Dendritic cell treated with granulocyte-macrophage colony-stimulating factor and Interleukin-4, amounts not matched to agents 40 ng/mL and 50 ng/mL, for 4 days (primary cell): ENCODE measurements around the gene TNFRSF4.
"Not testable (repeated sequence)": the region's sequence is repeated elsewhere in the genome, so short reads cannot be mapped to it uniquely, and the experiment has no call there.

Experiments used
- H3K27ac Mint-ChIP-seq: one replicate; pipeline ENCODE4 v1.8.0; 2022; ENCODE audit warnings: mild to moderate bottlenecking, mixed read lengths
- H3K27me3 Mint-ChIP-seq: one replicate; pipeline ENCODE4 v1.8.0; 2022; ENCODE audit warnings: mild to moderate bottlenecking, mixed read lengths
- H3K36me3 Mint-ChIP-seq: one replicate; pipeline ENCODE4 v1.8.0; 2022; ENCODE audit warnings: low read depth, mixed read lengths
- H3K4me1 Mint-ChIP-seq: one replicate; pipeline ENCODE4 v1.8.0; 2022; ENCODE audit warnings: low read depth, mixed read lengths
- H3K4me3 Mint-ChIP-seq: one replicate; pipeline ENCODE4 v1.8.0; 2022; ENCODE audit warnings: mild to moderate bottlenecking, moderate library complexity, mixed read lengths
- H3K9me3 Mint-ChIP-seq: one replicate; pipeline ENCODE4 v1.8.0; 2022; ENCODE audit warnings: mixed read lengths
- intact Hi-C: fragments of 100-400 bp; cut with micrococcal nuclease; formaldehyde crosslinking; loops from one replicate; pipeline ENCODE4 v1.15.0; 2022

TNFRSF4 gene

DNA sequence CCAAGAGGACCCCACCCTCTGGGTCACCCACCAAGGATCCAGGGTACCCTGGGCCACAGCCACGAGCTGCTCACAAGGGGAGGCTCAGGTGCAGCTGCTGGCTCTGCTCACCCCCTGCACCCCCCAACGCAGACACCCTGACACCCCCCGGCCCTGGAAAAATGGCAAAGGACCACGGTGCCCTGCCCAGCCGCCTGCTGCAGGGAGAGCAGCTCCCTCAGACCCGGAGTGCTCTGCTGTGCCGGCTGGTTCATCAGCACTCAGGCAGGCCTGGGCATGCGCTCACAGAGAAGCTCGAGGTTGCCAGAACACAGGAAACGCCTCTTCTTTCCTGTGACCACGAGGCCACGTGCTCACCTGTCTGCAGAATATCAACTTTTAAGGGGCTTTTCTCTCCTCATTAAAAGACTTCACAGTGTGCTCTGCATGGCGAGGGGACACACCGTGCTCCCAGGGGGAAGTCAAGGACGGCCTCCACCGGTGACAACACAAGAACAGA is 36.9 kb upstream of the TNFRSF4 start:
- Mint-ChIP-seq H3K36me3 (peaks cover 42% of the 10 kb centered on the region), H3K4me1 (peaks cover 7% of the 10 kb centered on the region), H3K27ac (no peak overlapping the region), H3K4me3 (no peak overlapping the region), H3K9me3 (no peaks in the 10 kb centered on the region), H3K27me3 (peaks cover 25% of the 10 kb centered on the region)
- intact Hi-C loops, result loop anchor here (1.0 kb wide), 1 partner anchor 129 kb away; no protein-coding TSS in a partner anchor

- peaks cover 16% of the 10 kb centered on the region for H3K36me3 Mint-ChIP-seq
- H3K4me3 Mint-ChIP-seq, intact Hi-C loops, H3K27ac Mint-ChIP-seq, H3K9me3 Mint-ChIP-seq, H3K4me1 Mint-ChIP-seq: not testable (repeated sequence)
- peaks cover 31% of the 10 kb centered on the region for H3K27me3 Mint-ChIP-seq
Measured at GRCh38 chr1:1248009-1248913, 34.3 kb upstream of the TNFRSF4 start.

DNA sequence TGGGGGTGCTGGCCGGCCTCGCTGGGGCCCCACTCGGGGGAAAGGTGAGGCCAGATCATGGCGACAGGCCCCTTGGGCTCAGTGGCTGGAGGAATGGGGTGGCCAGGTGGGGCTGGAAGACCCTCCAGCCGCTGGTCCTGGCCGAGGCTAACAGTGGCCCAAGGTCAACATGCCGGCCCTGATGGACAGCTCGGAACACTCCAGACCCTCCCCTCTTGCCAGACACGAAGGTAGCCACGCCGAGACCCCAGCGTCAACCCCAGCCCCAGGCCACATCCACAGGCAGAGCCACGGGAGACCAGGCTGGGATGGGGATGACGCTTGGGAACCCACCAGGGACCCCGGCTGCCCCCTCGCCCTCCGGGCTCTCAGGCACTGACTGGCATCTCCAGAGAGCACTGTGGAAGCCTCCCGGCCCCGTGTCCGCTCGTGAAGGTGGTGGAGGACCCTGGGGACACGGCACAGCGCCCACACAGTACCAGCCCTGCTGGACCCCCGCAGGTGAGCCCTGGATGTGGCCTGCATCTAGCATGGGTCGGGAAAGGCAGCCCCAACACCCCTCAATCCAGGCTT is 33.5 kb upstream of the TNFRSF4 start:
- Mint-ChIP-seq H3K4me3 (no peak overlapping the region), H3K36me3 (peaks cover 8% of the 10 kb centered on the region)

DNA sequence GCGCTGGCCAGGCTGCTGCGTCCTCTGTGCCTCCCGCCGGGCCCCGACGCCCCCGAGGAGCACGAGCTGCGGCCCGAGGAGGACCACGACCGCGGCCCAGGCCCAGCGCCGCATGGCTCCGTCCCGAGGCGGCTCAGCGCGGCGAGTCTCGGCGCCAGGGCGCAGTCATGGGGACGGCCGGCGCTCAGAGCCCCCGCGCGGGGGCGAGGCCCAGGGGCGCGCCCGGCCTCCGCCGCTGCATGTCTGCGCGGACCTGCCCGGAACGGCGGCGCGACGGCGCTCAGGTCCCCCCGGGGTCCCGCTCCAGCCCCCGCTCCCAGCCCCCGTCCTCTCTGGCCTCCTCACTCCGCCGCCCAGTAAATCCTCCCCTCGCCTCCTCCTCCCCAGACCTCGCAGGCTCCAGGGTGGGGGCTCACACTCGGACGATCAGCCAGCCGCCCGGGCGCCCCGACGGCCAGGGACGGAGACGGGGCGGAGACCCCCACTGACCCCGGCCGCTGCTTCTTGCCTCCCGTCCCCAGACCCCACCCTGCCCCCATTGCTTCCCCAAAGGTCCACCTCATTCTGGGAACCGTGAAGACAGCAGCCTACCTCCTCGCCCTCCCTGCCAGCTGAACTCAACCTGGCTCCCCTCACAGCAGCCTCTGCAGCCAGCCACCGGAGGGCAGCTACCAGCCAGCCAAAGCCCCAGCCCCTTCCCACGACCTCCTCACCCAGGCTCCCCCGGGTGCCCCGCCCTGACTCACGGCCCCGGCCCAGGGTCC is 32.8 kb upstream of the TNFRSF4 start, which contains the start of gene C1QTNF12:
Gene C1QTNF12 (minus strand): TSS at position 146 of the 764 bp plus-strand sequence. CDS start 32 bp downstream, at position 114.
- H3K27ac Mint-ChIP-seq, result no peak within 1 kb of the TSS
- intact Hi-C loops, result no loop called here
- H3K27me3 Mint-ChIP-seq, result peaks cover 33% of the 10 kb centered on the region

More for the DNA sequence above, 33.5 kb upstream of the TNFRSF4 start:
- Mint-ChIP-seq H3K27ac (no peak overlapping the region), H3K4me1 (peaks cover 7% of the 10 kb centered on the region), H3K9me3 (no peaks in the 10 kb centered on the region), H3K27me3 (peaks cover 31% of the 10 kb centered on the region)
- intact Hi-C loops, result no loop called here

GRCh38 chr1:1245817-1246576 is 32.0 kb upstream of the TNFRSF4 start:
- no peaks in the 10 kb centered on the region for H3K36me3 Mint-ChIP-seq
- intact Hi-C loops, result no loop called here
- H3K4me1 Mint-ChIP-seq, result peaks cover 4% of the 10 kb centered on the region
- no peak overlapping the region for H3K27ac Mint-ChIP-seq
- peaks cover 34% of the 10 kb centered on the region for H3K27me3 Mint-ChIP-seq
- H3K4me3 Mint-ChIP-seq, result no peak overlapping the region
- no peaks in the 10 kb centered on the region for H3K9me3 Mint-ChIP-seq

More for the DNA sequence above, 32.8 kb upstream of the TNFRSF4 start, which contains the start of gene C1QTNF12:
- peaks cover 1% of the 10 kb centered on the region for H3K36me3 Mint-ChIP-seq
- H3K9me3 Mint-ChIP-seq, result no peaks in the 10 kb centered on the region
- no peak within 1 kb of the TSS for H3K4me3 Mint-ChIP-seq
- peaks cover 7% of the 10 kb centered on the region for H3K4me1 Mint-ChIP-seq

DNA sequence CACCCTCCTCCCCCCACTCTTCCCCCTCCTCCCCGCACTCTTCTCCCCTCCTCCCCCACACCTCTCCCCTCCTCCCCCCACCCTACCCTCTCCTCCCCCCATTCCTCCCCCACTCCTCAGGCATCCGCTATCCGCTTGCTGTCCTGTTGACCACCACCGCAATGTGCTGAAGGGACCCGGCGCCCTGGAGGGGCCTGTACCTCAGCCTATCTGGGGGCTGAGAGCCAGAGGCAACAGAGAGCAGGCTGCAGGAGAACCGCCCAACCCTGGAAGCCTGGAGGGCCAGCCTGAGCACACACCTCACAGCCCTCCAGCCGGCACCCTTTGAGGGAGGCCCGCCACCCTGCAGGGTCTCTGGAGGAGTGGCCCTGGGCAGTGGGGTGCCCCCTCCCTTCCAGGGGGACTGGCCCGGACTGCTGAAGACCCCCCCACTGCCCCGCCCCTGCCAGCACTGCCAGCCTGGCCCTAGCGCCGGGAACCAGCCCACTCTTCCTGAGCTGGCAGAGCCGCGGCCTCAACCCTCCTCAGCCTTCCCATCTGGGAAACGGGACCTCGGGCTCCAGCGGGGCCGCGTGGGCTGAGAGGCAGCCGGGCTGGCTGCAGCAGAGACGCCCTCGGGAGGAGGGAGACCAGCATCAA is 31.3 kb upstream of the TNFRSF4 start:
- Mint-ChIP-seq H3K4me1 (no peaks in the 10 kb centered on the region), H3K27me3 (peaks cover 38% of the 10 kb centered on the region), H3K9me3 (no peaks in the 10 kb centered on the region), H3K27ac (no peak overlapping the region), H3K4me3 (no peak overlapping the region), H3K36me3 (no peaks in the 10 kb centered on the region)
- intact Hi-C loops, result no loop called here

DNA sequence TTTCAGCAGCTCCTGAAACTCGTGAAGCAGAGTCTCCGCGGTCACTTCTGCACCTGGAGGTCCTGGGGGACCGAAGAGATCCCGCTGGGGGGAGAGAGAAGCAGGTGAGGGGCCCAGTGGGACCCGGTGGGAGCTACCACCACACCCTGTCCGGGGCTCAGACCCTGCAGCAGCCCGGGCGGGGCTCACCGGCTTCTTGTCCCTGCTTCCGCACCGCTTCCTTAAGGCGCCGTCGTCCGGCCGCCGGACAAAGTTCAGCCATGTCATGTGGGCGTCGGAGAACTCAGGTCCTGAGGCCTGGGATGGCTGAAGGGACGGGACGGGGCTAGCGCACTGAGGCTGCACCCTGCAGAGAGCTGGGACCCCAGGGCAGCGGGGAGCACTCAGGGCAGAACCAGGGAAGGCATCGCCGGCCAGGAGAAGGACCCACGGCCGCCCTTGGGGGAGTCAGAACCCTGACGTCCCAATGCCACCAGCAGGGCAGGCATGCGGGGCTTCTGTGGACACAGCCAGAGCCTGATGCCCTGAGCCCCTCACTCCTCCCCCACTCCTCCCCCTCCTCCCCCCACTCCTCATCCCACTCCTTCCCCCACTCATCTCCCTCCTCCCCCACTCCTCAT is 30.3 kb upstream of the TNFRSF4 start:
- intact Hi-C loops, result no loop called here
- no peak overlapping the region for H3K27ac Mint-ChIP-seq
- peaks cover 47% of the 10 kb centered on the region for H3K27me3 Mint-ChIP-seq
- no peaks in the 10 kb centered on the region for H3K36me3 Mint-ChIP-seq
- H3K4me1 Mint-ChIP-seq, result no peaks in the 10 kb centered on the region
- H3K4me3 Mint-ChIP-seq, result no peak overlapping the region
- no peaks in the 10 kb centered on the region for H3K9me3 Mint-ChIP-seq

- H3K27me3 Mint-ChIP-seq, result peaks cover 49% of the 10 kb centered on the region
- H3K9me3 Mint-ChIP-seq, result no peaks in the 10 kb centered on the region
- no peak overlapping the region for H3K27ac Mint-ChIP-seq
- H3K4me3 Mint-ChIP-seq, result no peak overlapping the region
- no peaks in the 10 kb centered on the region for H3K36me3 Mint-ChIP-seq
- H3K4me1 Mint-ChIP-seq, result no peaks in the 10 kb centered on the region
- intact Hi-C loops, result no loop called here
Measured at GRCh38 chr1:1243807-1244191, 29.8 kb upstream of the TNFRSF4 start.

GRCh38 chr1:1243266-1243660 is 29.3 kb upstream of the TNFRSF4 start:
- Mint-ChIP-seq H3K4me3 (no peak overlapping the region), H3K27me3 (peaks cover 50% of the 10 kb centered on the region), H3K9me3 (no peaks in the 10 kb centered on the region), H3K27ac (no peak overlapping the region), H3K36me3 (no peaks in the 10 kb centered on the region), H3K4me1 (no peaks in the 10 kb centered on the region)
- intact Hi-C loops, result no loop called here

- intact Hi-C loops, result no loop called here
Measured at GRCh38 chr1:1242461-1243265, 28.7 kb upstream of the TNFRSF4 start.

DNA sequence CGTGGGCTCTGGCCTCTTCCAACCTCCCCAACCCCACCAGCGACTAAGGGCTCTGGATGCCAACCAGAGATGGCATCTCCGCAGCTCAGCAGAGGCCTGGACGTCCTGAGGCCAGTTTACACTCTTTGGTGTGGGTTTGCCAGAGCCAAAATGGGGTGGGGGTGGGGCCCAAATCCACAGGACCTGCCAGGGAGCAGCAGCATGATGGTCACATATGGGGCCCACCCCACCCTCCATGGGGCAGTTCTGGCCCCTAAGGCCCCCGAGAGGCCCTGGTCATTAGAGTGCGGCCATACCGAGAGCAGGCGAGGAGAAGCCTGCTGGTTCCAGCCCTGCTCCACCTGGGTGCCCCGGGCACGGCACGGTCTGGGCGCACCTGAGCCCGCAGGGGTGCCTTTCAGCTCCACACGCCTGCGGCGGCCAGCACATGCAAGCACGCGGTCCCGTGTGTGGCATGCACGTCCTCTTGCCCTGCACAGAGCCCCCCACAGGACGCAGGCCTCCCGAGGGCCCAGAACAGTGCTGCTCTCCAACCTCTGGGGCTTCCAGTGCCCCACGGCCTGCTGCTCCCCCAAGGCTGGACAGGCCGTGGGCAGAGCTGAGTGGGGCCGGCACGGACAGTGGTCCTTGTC is 27.8 kb upstream of the TNFRSF4 start:
- no peak overlapping the region for H3K4me3 Mint-ChIP-seq

More at GRCh38 chr1:1242461-1243265, 28.7 kb upstream of the TNFRSF4 start:
- Mint-ChIP-seq H3K4me1 (no peaks in the 10 kb centered on the region), H3K36me3 (no peaks in the 10 kb centered on the region), H3K27me3 (peaks cover 49% of the 10 kb centered on the region), H3K27ac (no peak overlapping the region), H3K4me3 (no peak overlapping the region), H3K9me3 (no peaks in the 10 kb centered on the region)

More for the DNA sequence above, 27.8 kb upstream of the TNFRSF4 start:
- peaks cover 48% of the 10 kb centered on the region for H3K27me3 Mint-ChIP-seq
- no peak overlapping the region for H3K27ac Mint-ChIP-seq
- no peaks in the 10 kb centered on the region for H3K36me3 Mint-ChIP-seq
- H3K4me1 Mint-ChIP-seq, result no peaks in the 10 kb centered on the region
- H3K9me3 Mint-ChIP-seq, result no peaks in the 10 kb centered on the region
- intact Hi-C loops, result no loop called here
